ENCODE measurements around the gene CCR9.

The CCR9 gene

GRCh38 chr3:45865563-45865962, 20.8 kb upstream of the CCR9 start:
- TF ChIP-seq CTCF (IDR thresholded peaks at IDR 0.05; ENCODE audit: borderline replicate concordance, insufficient read depth, low read depth, low read length): no peak
- H3K4me3 ChIP-seq (ENCODE audit: low read depth, low read length): no peak overlapping the region

GRCh38 chr3:45868213-45868612, 18.1 kb upstream of the CCR9 start:
- no peak for TF ChIP-seq CTCF (IDR thresholded peaks at IDR 0.05; ENCODE audit: borderline replicate concordance, insufficient read depth, low read depth, low read length)
- no peak overlapping the region for H3K4me3 ChIP-seq (ENCODE audit: low read depth, low read length)

GRCh38 chr3:45868650-45869049, 17.7 kb upstream of the CCR9 start:
- H3K4me3 ChIP-seq (ENCODE audit: low read depth, low read length): no peak overlapping the region
- TF ChIP-seq CTCF (IDR thresholded peaks at IDR 0.05; ENCODE audit: borderline replicate concordance, insufficient read depth, low read depth, low read length): no peak

GRCh38 chr3:45869638-45870037, 16.7 kb upstream of the CCR9 start:
- no peak for TF ChIP-seq CTCF (IDR thresholded peaks at IDR 0.05; ENCODE audit: borderline replicate concordance, insufficient read depth, low read depth, low read length)
- H3K4me3 ChIP-seq (ENCODE audit: low read depth, low read length): no peak overlapping the region

- no peak for TF ChIP-seq CTCF (IDR thresholded peaks at IDR 0.05; ENCODE audit: borderline replicate concordance, insufficient read depth, low read depth, low read length)
Measured at GRCh38 chr3:45870099-45870498, 16.2 kb upstream of the CCR9 start.

GRCh38 chr3:45871780-45872179, 14.6 kb upstream of the CCR9 start:
- TF ChIP-seq CTCF (IDR thresholded peaks at IDR 0.05; ENCODE audit: borderline replicate concordance, insufficient read depth, low read depth, low read length): no peak
- H3K4me3 ChIP-seq (ENCODE audit: low read depth, low read length): no peak overlapping the region

More at GRCh38 chr3:45870099-45870498, 16.2 kb upstream of the CCR9 start:
- H3K4me3 ChIP-seq (ENCODE audit: low read depth, low read length): no peak overlapping the region

GRCh38 chr3:45872569-45872968, 13.8 kb upstream of the CCR9 start:
- no peak for TF ChIP-seq CTCF (IDR thresholded peaks at IDR 0.05; ENCODE audit: borderline replicate concordance, insufficient read depth, low read depth, low read length)
- no peak overlapping the region for H3K4me3 ChIP-seq (ENCODE audit: low read depth, low read length)

Data from GM12875 (cell line).